GM18505 (cell line): Measurements from ENCODE around the gene SRL.
"Not testable (repeated sequence)": the region's sequence is repeated elsewhere in the genome, so short reads cannot be mapped to it uniquely, and the experiment has no call there.

Experiments used
- ATAC-seq: cut with Tn5 transposase; IDR thresholded peaks from one replicate; pipeline ENCODE4 v1.9.1; 2021; ENCODE audit not compliant: unreplicated experiment
- POLR2A ChIP-seq: IDR thresholded peaks from 4 replicates; pipeline ENCODE4 v1.6.1; 2011; ENCODE audit warnings: borderline replicate concordance; ENCODE audit not compliant: insufficient read depth, insufficient read length; ENCODE audit errors: extremely low read depth

The SRL gene

DNA sequence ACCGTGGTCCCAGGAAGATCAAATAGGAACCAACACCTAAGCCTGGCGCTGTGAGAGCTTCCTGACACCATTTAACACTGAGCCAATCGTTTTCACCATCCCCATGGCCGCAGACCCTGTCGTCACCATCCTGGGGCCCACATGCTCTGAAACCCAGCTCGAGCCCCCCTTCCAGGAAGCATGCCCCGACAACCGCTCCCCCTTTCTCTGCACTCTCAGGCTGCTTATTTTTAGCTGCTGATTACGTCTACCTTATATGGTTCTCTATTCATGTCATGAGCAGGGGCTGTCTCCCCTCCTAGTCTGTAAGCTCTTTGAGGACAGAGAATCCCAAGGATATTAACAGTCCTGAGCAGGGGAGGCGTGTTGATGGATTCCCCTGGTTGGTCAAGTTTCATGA, 10.5 kb downstream of the SRL start:
- ATAC-seq: no peak
- TF ChIP-seq POLR2A: no peak

- TF ChIP-seq POLR2A: no peak
- no peak for ATAC-seq
These were observed 14.9 kb downstream of the SRL start for GRCh38 chr16:4227040-4227332.

GRCh38 chr16:4226251-4227039, 15.4 kb downstream of the SRL start:
- no peak for ATAC-seq

DNA sequence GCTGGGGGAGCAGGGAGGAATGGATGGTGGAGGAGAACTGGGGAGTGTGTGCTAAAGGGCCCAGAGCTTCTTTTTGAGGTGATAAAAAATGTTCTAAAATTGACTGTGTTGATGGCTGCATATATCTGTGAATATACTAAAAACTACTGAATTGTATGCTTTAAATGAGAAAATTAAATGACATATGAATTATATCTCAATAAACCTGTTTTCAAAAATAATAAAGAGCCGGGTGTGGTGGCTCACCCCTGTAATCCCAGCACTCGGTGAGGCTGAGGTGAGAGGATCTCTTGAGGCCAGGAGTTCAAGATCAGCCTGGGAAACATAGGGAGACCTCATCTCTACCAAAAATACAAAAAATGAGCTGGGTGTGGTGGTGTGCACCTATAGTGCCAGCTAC, 16.8 kb downstream of the SRL start:
- no peak for TF ChIP-seq POLR2A
- no peak for ATAC-seq

More at GRCh38 chr16:4226251-4227039, 15.4 kb downstream of the SRL start:
- no peak for TF ChIP-seq POLR2A

GRCh38 chr16:4220358-4220757, 21.5 kb downstream of the SRL start:
- no peak for TF ChIP-seq POLR2A
- no peak for ATAC-seq

DNA sequence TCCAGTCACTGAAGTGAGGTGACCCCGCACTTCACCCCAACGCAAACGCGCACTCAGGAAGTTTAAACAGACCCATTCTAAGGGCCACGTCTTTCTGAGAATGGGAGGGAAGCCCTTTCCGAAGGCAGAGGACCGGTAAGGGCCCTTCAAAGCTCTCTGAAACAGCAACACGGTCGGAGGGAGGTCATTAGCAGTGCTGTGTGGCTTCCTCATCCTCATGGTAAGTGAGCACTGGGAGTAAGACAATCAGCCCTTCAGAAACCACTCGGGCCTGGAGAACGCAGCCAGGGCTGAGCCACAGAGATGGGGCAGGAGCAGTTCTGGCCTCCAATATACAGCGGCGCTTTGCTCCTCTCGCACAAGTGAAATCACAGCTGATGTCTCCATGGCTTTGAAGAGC, 23.7 kb downstream of the SRL start:
- no peak for ATAC-seq

DNA sequence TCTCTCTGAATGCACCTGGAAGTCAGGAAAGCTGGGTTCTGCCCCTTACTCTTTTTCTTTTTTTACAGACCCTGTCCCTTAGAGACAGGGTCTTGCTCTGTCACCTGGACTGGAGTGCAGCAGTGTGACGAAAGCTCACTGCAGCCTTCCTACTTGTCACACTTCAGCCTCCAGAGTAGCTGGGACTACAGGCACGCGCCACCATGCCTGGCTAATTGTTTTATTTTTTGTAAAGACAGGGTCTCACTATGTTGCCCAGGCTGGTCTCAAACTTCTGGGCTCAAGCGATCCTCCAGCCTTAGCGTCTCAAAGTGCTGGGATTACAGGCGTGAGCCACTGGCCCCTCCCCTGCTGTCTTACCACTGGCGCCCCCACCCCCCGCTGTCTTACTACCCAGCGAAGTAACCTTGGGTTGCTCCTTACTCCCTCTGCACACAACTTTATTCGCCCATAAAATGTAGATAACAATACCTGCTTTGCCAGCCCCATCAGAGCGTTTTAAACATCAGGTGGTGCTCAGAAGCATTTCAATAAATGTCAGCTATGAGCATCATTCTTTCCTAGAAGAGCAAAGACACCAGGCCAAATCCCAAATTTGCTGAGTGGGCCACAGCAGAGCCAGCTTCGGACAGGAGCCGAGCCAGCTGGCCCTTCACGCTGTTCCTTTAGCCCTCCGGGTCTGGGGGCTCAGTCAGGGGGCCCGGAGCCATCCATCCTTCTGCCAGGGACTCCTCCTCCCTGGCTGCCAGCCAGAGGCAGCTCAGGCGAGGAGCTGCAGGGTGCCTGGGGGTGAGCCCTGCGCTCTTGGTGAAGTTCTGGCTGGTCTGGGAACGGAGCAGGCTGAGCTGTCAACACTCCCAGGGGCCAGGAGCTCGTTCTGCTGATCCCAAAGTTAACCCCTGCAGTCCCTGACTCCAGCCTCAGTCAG, 24.4 kb downstream of the SRL start:
- no peak for ATAC-seq
- no peak for TF ChIP-seq POLR2A

More for the DNA sequence above, 23.7 kb downstream of the SRL start:
- TF ChIP-seq POLR2A: no peak

DNA sequence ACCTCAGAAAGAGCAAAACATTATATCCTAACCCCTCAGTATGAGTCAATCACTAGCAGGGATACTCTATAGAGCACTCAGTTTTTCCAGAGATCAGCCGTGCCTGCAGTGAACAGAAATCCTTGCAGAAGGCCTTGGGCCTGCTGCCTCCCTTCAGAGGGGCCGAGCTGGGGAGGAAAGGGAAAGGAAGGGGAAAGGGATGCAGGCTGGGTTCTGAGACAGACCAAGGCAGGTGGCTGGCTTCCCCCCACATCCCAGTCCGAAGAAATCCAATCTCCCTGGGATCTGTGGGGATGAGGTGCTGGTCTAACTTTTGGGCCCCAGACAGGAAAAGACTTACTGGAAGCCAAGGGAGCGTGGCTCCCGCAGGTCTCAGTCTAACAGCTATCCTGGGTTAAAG, 25.3 kb downstream of the SRL start:
- TF ChIP-seq POLR2A: no peak
- no peak for ATAC-seq

GRCh38 chr16:4215106-4215505, 26.8 kb downstream of the SRL start:
- ATAC-seq: no peak

DNA sequence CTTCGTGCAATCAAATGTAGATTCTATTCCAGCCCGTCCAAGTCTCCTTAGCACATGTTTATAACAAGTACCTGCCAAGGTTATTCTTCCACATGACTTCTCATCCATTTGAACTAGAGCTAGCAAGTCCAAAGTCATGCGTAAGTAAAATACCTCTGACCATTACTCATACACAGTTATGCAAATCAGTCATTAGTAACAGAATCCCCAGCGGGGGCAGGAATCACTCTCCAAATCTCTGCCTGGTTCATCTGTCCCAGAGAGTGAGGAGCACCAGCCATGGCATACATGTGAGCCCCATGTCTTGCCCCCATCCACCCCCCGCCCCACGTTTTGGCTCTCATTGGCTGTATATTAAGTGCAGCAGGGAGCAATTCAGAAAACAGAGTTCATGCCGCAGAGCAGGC, 27.7 kb downstream of the SRL start:
- no peak for TF ChIP-seq POLR2A

More at GRCh38 chr16:4215106-4215505, 26.8 kb downstream of the SRL start:
- no peak for TF ChIP-seq POLR2A

GRCh38 chr16:4213737-4214136, 28.1 kb downstream of the SRL start:
- no peak for TF ChIP-seq POLR2A

More for the DNA sequence above, 27.7 kb downstream of the SRL start:
- no peak for ATAC-seq

DNA sequence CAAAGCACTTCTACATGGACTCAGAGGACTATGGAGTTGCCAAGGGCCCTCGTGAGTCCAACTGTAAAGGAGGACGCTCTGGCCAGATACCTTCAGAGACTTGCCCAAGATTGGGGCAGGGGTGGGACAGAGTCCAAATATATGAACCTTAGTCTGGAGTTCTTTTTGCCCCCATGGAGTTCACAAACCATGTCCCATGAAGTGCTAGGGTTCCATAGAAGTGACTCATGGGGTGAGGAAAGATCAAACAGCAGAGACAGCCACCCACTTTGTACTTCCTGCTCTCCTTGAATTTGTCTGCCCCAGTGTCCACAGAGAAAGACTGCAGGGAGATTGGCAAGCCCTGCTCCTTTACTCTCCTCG, 29.0 kb downstream of the SRL start:
- no peak for ATAC-seq
- no peak for TF ChIP-seq POLR2A

More at GRCh38 chr16:4213737-4214136, 28.1 kb downstream of the SRL start:
- no peak for ATAC-seq

DNA sequence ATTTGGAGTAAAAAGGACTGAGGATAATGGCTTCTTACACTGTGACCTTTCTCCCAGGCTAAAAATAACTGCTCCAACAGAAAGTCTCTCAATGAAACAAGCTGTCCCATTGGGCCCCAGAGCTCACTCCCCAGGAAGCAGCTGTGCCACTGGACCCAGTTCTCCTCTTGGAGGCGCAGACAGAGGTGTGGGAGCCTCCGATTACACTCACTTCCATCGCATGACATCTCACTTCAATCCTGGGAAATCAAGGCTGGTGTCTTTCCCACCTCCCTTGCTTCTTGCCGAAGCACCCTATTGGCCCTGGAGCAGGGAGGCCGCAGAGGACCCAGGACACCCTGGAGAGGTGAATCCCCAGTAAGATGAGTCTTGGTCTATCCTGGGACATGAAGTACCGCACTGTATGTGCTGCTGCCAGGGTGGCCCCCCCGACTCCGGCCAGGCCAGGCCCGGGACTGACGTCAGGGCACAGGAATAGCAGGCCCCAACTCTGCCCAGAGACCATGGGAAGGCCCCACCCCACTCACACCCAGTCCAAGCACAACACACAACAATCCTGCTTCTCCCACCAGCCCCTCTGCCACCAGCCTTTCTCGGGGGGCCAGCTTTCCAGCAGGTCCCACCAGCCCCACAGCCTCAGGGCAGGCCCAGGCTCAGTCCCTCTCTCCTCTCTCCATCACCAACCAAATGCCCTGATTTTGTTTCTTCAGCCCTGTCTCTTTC, 29.5 kb downstream of the SRL start:
- TF ChIP-seq POLR2A: no peak
- no peak for ATAC-seq

- ATAC-seq: not testable (repeated sequence)
These were observed 30.3 kb downstream of the SRL start for GRCh38 chr16:4211445-4212210.
